GM12891 (cell line): Measurements from ENCODE around the gene STK26.

ENCODE experiments used
- POLR2A ChIP-seq: IDR thresholded peaks from 2 replicates; pipeline ENCODE4 v1.6.1; 2011; ENCODE audit warnings: low read depth, low read length, control low read depth
- TAF1 ChIP-seq: IDR thresholded peaks from 2 replicates; pipeline ENCODE4 v1.6.1; 2011; ENCODE audit warnings: low read depth, low read length, control low read depth

DNA sequence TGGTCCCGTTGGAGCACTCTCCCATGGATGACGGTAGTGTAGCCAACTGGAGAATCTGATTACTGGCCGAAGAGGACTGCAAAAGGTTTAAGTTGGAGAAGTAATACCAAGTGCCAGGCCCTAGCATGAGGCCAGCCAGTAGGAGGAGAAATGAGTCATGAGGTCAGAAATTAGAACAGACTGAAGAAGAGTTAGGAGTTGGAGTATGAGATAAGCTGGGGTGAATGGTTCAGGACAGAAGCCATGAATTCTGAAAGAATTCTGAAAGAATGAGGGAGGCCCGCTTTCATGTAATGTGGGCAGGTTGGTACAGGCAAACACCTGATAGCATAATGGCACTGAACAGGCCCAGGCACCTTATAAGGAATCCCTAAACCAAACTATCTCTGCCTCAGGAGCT, 18.4 kb upstream of the STK26 start:
- TF ChIP-seq POLR2A: no peak
- no peak for TF ChIP-seq TAF1
